ENCODE measurements around the gene NF2.

Gene NF2

DNA sequence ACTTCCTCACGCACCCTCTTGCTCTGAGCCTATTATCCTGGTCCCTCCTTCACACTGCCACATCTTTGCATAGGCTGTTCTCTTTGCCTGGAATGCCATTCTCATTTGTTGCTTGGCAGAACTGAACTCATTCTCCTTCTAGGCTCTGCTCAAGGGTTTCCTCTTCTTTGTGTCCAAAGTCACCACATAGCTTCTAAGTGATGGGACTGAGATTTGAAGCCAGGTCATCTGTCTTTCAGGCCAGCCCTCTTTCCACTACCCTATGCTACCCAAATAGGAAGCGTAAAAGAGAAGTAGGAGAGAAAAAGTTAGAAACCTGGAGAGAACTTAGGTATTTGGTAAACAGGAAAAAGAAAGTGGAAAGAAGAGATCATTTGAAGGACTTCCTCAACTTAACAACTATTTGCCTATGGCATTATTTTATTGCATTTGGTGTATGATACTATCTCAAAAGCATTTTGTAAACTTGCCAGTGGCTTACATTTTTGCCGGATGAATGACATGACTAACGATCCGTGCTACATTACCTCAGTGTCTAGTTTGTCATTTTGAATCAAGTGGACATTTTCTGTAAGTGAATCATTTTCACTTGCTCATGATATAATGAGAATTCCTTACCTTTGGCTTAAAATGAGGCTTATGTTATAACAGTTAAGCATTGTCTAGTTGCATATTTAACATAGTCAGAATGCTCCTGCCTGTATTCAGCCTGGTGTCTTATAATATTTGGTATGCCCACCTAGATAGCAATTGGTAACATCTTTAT, 18.5 kb downstream of the NF2 start:
- Histone ChIP-seq H3K36me3 (ENCODE audit: insufficient read depth, low read length) (no peaks in the 10 kb centered on the region), H3K9me3 (ENCODE audit: insufficient read depth, low read depth, low read length) (no peaks in the 10 kb centered on the region), H3K9me2 (replicated peaks; ENCODE audit: low read depth, low read length) (no peaks in the 10 kb centered on the region), H3K4me1 (ENCODE audit: insufficient read depth, low read length, poor library complexity, severe bottlenecking) (peaks cover 28% of the 10 kb centered on the region), H3K27me3 (ENCODE audit: insufficient read depth, low read length, poor library complexity, severe bottlenecking) (no peaks in the 10 kb centered on the region), H3K9ac (ENCODE audit: low read depth, low read length, poor library complexity, severe bottlenecking) (no peak overlapping the region), H3K4me3 (ENCODE audit: low read length, poor library complexity, severe bottlenecking) (no peak overlapping the region), H3K4me2 (ENCODE audit: low read depth, low read length, poor library complexity, severe bottlenecking) (peak overlapping the region; percentile 35), H3K79me2 (ENCODE audit: insufficient read depth, low read length) (peaks cover 74% of the 10 kb centered on the region), H4K20me1 (ENCODE audit: insufficient read depth, low read length, poor library complexity, severe bottlenecking) (peaks cover 5% of the 10 kb centered on the region), H3F3A (ENCODE audit: low read depth) (peaks cover 4% of the 10 kb centered on the region), H2AFZ (ENCODE audit: low read length) (no peak overlapping the region)
- TF ChIP-seq EZH2phosphoT487 (IDR thresholded peaks at IDR 0.05; ENCODE audit: borderline replicate concordance): no peak
- TF ChIP-seq, protein P1, sequence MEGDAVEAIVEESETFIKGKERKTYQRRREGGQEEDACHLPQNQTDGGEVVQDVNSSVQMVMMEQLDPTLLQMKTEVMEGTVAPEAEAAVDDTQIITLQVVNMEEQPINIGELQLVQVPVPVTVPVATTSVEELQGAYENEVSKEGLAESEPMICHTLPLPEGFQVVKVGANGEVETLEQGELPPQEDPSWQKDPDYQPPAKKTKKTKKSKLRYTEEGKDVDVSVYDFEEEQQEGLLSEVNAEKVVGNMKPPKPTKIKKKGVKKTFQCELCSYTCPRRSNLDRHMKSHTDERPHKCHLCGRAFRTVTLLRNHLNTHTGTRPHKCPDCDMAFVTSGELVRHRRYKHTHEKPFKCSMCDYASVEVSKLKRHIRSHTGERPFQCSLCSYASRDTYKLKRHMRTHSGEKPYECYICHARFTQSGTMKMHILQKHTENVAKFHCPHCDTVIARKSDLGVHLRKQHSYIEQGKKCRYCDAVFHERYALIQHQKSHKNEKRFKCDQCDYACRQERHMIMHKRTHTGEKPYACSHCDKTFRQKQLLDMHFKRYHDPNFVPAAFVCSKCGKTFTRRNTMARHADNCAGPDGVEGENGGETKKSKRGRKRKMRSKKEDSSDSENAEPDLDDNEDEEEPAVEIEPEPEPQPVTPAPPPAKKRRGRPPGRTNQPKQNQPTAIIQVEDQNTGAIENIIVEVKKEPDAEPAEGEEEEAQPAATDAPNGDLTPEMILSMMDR (conservative IDR thresholded peaks at IDR 0.05; ENCODE audit: low read length): no peak

DNA sequence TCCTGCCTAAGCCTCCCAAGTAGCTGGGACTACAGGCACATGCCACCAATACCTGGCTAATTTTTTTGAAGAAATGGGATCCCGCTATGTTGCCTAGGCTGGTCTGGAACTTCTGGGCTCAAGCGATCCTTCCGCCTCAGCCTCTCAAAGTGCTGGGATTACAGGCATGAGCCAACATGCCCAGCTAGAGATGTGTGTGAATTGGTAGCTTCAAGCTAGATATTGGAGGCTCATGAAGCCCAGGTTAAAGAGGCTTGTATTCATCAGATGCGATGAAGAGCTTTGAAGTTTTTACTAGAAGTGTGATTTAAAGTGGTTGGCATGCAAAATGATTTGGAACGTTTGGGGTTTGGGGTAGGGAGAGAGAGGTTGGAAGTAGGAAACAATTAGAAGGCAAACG, 19.6 kb downstream of the NF2 start:
- Histone ChIP-seq H3K9me3 (ENCODE audit: insufficient read depth, low read depth, low read length) (no peaks in the 10 kb centered on the region), H3K9me2 (replicated peaks; ENCODE audit: low read depth, low read length) (no peaks in the 10 kb centered on the region), H3K36me3 (ENCODE audit: insufficient read depth, low read length) (no peaks in the 10 kb centered on the region), H4K20me1 (ENCODE audit: insufficient read depth, low read length, poor library complexity, severe bottlenecking) (peaks cover 8% of the 10 kb centered on the region), H3K4me3 (ENCODE audit: low read length, poor library complexity, severe bottlenecking) (no peak overlapping the region), H3K9ac (ENCODE audit: low read depth, low read length, poor library complexity, severe bottlenecking) (peak overlapping the region; percentile 32), H2AFZ (ENCODE audit: low read length) (no peak overlapping the region), H3K4me2 (ENCODE audit: low read depth, low read length, poor library complexity, severe bottlenecking) (no peak overlapping the region), H3K79me2 (ENCODE audit: insufficient read depth, low read length) (peaks cover 82% of the 10 kb centered on the region), H3K4me1 (ENCODE audit: insufficient read depth, low read length, poor library complexity, severe bottlenecking) (peaks cover 34% of the 10 kb centered on the region), H3F3A (ENCODE audit: low read depth) (peaks cover 4% of the 10 kb centered on the region), H3K27me3 (ENCODE audit: insufficient read depth, low read length, poor library complexity, severe bottlenecking) (no peaks in the 10 kb centered on the region)
- TF ChIP-seq, protein P1 (conservative IDR thresholded peaks at IDR 0.05; ENCODE audit: low read length): no peak
- no peak for TF ChIP-seq EZH2phosphoT487 (IDR thresholded peaks at IDR 0.05; ENCODE audit: borderline replicate concordance)

DNA sequence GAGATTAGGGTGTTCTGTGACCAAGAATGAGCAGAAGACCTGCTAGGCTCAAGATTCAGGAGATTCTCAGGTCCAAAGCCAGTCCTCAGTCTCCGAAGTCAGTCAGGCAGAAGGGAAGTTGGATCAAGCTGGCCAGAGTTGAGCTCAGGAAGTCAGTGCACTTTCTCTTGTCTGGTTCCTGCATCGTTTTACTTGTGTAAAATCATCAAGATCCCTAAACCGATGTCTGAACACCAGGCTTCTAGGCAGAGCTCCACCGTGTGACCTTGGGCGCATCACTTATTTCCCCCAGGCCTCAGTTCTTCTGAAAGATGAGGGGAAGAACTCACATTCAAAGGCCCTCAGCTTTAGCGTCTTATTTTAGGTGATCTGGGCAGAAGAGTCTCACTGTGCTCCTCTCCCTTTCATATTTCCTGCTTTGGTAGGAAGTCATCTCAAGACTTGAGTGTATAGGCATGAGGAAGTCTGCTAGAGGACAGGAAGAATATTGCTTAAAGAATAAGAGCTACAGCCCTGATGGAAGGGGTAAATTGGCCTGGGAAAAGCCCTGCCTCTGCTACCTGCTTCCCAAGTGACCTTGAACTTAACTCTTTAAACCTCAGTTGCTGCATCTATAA, 20.2 kb downstream of the NF2 start:
- Histone ChIP-seq H3K36me3 (ENCODE audit: insufficient read depth, low read length) (no peaks in the 10 kb centered on the region), H3K79me2 (ENCODE audit: insufficient read depth, low read length) (peaks cover 82% of the 10 kb centered on the region), H4K20me1 (ENCODE audit: insufficient read depth, low read length, poor library complexity, severe bottlenecking) (peaks cover 8% of the 10 kb centered on the region), H3K27me3 (ENCODE audit: insufficient read depth, low read length, poor library complexity, severe bottlenecking) (no peaks in the 10 kb centered on the region), H3K4me3 (ENCODE audit: low read length, poor library complexity, severe bottlenecking) (no peak overlapping the region), H2AFZ (ENCODE audit: low read length) (no peak overlapping the region), H3K9me2 (replicated peaks; ENCODE audit: low read depth, low read length) (no peaks in the 10 kb centered on the region), H3K4me2 (ENCODE audit: low read depth, low read length, poor library complexity, severe bottlenecking) (peak overlapping the region; percentile 31), H3K4me1 (ENCODE audit: insufficient read depth, low read length, poor library complexity, severe bottlenecking) (peaks cover 38% of the 10 kb centered on the region), H3K9ac (ENCODE audit: low read depth, low read length, poor library complexity, severe bottlenecking) (peak overlapping the region; percentile 32), H3F3A (ENCODE audit: low read depth) (peaks cover 4% of the 10 kb centered on the region), H3K9me3 (ENCODE audit: insufficient read depth, low read depth, low read length) (no peaks in the 10 kb centered on the region)
- TF ChIP-seq, protein P1 (conservative IDR thresholded peaks at IDR 0.05; ENCODE audit: low read length): no peak
- no peak for TF ChIP-seq EZH2phosphoT487 (IDR thresholded peaks at IDR 0.05; ENCODE audit: borderline replicate concordance)
